Measurements from ENCODE around the gene RPL10A.

Gene RPL10A

GRCh38 chr6:35503534-35503933, 35.3 kb downstream of the RPL10A start:
- TF ChIP-seq CTCF (IDR thresholded peaks at IDR 0.05; ENCODE audit: unreplicated experiment in 3 of 3) = no peak
- Mint-ChIP-seq H3K27me3 (ENCODE audit: low read depth) (peaks cover 14% of the 10 kb centered on the region), H3K9me3 (no peaks in the 10 kb centered on the region), H3K27ac (no peak overlapping the region), H3K4me3 (no peak overlapping the region), H3K4me1 (peaks cover 29% of the 10 kb centered on the region), H3K36me3 (ENCODE audit: low read depth) (no peaks in the 10 kb centered on the region)

GRCh38 chr6:35505999-35506412, 37.8 kb downstream of the RPL10A start:
- no peak for TF ChIP-seq CTCF (IDR thresholded peaks at IDR 0.05; ENCODE audit: unreplicated experiment in 3 of 3)
- no peak overlapping the region for H3K27ac Mint-ChIP-seq
- peaks cover 22% of the 10 kb centered on the region for H3K27me3 Mint-ChIP-seq (ENCODE audit: low read depth)
- no peak overlapping the region for H3K4me3 Mint-ChIP-seq
- no peaks in the 10 kb centered on the region for H3K36me3 Mint-ChIP-seq (ENCODE audit: low read depth)
- H3K9me3 Mint-ChIP-seq = no peaks in the 10 kb centered on the region
- peaks cover 19% of the 10 kb centered on the region for H3K4me1 Mint-ChIP-seq

- Mint-ChIP-seq H3K9me3 (no peaks in the 10 kb centered on the region), H3K27me3 (ENCODE audit: low read depth) (peaks cover 26% of the 10 kb centered on the region), H3K4me3 (no peak overlapping the region), H3K36me3 (ENCODE audit: low read depth) (no peaks in the 10 kb centered on the region), H3K27ac (no peak overlapping the region), H3K4me1 (peaks cover 17% of the 10 kb centered on the region)
- TF ChIP-seq CTCF (IDR thresholded peaks at IDR 0.05; ENCODE audit: unreplicated experiment in 3 of 3) = no peak
These were observed 38.3 kb downstream of the RPL10A start for GRCh38 chr6:35506536-35506935.

GRCh38 chr6:35507221-35507620, 39.0 kb downstream of the RPL10A start:
- Mint-ChIP-seq H3K27ac (no peak overlapping the region), H3K9me3 (no peaks in the 10 kb centered on the region), H3K4me3 (no peak overlapping the region), H3K27me3 (ENCODE audit: low read depth) (peaks cover 27% of the 10 kb centered on the region), H3K36me3 (ENCODE audit: low read depth) (no peaks in the 10 kb centered on the region), H3K4me1 (peaks cover 17% of the 10 kb centered on the region)
- TF ChIP-seq CTCF (IDR thresholded peaks at IDR 0.05; ENCODE audit: unreplicated experiment in 3 of 3) = no peak

GRCh38 chr6:35508027-35508426, 39.8 kb downstream of the RPL10A start:
- no peaks in the 10 kb centered on the region for H3K36me3 Mint-ChIP-seq (ENCODE audit: low read depth)
- peaks cover 17% of the 10 kb centered on the region for H3K4me1 Mint-ChIP-seq
- H3K27me3 Mint-ChIP-seq (ENCODE audit: low read depth) = peaks cover 30% of the 10 kb centered on the region

More at GRCh38 chr6:35508027-35508426, 39.8 kb downstream of the RPL10A start:
- H3K9me3 Mint-ChIP-seq = no peaks in the 10 kb centered on the region
- TF ChIP-seq CTCF (IDR thresholded peaks at IDR 0.05; ENCODE audit: unreplicated experiment in 3 of 3) = no peak
- H3K27ac Mint-ChIP-seq = no peak overlapping the region
- no peak overlapping the region for H3K4me3 Mint-ChIP-seq
